ENCODE data around the gene SPG11. TPM values are rescaled to one million over a fixed set of nuclear protein-coding genes. Genes with fewer than 3 reads are reported as not detected.

Gene SPG11
- total and polyA plus RNA-seq, 10 of the 15 experiments (the other 5 are each of a cell fraction or from before 2014, with no cell fraction given): 22.1 to 85.1 (median 47.2) TPM

DNA sequence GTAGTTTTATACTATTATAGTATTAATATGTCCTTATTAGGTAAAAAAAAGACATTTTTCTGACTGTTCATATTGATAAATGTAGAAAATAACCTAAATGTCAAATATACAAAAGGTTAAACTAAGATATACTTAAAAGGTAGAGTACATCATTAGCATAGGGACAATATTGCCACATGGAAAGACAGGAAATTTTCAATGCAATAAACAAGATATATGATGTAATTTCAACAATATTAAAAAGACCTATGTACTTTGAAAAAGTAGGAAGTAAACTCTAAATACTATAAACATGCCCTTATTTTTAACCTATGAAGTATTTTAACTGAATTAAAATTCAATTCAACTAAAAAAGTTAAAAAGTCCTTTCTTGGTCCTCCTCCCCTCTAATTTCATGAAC, 1.9 kb downstream of the SPG11 start:
- DNase-seq (ENCODE audit: low read depth, low spot score) (no peak), FAIRE-seq (no peak), ATAC-seq (no peak)
- RAD21 ChIA-PET (ENCODE audit: unreplicated experiment): interaction anchor here (1.2 to 18.1 kb wide), 5 partner anchors 49 to 83 kb away, joined by 4 to 680 read pairs (median 24); partner anchors contain the start of genes B2M, PATL2 and TRIM69
- Histone ChIP-seq H3K27me3 (replicated peaks in 1 of 2; ENCODE audit: control insufficient read depth in 2 of 2, insufficient read depth in 2 of 2, low read length in 1 of 2) (no peaks in the 10 kb centered on the region), H3K27ac (ENCODE audit: control insufficient read depth, insufficient read depth) (peak overlapping the region; percentile 98; the same call in 1 of the 2 replicates), H3K4me2 (ENCODE audit: control insufficient read depth, insufficient read depth) (peak overlapping the region; percentile 72), H3K9me3 (replicated peaks; ENCODE audit: control insufficient read depth, insufficient read depth, low read length) (no peaks in the 10 kb centered on the region), H3K79me2 (ENCODE audit: control insufficient read depth, insufficient read depth, low read length) (peaks cover 61% of the 10 kb centered on the region), H3K4me1 (ENCODE audit: control insufficient read depth, insufficient read depth, low read length) (peaks cover 26% of the 10 kb centered on the region), H3K36me3 (ENCODE audit: control insufficient read depth in 2 of 2, insufficient read depth in 2 of 2, low read length in 1 of 2) (0 out of 4 replicates have a peak, but pooled peaks cover 0 to 2% of the 10 kb centered on the region in 2 experiments), H2AFZ (ENCODE audit: control insufficient read depth, low read depth, low read length) (no peak overlapping the region), H4K20me1 (ENCODE audit: control insufficient read depth, insufficient read depth) (no peaks in the 10 kb centered on the region), H3K4me3 (peak overlapping the region; percentile 89), H3K9ac (ENCODE audit: control insufficient read depth, insufficient read depth, low read length) (peak overlapping the region; percentile 98; the same call in 1 of the 2 replicates)
- POLR2A ChIA-PET: interaction anchor here (1.0 to 11.4 kb wide), 5 partner anchors 54 to 125 kb away, joined by 3 to 255 read pairs (median 186); partner anchors contain the start of genes B2M, EIF3J, PATL2 and TRIM69
- SMC1A ChIA-PET (ENCODE audit: uncharacterized antibody, unreplicated experiment): interaction anchor here (0.8 to 12.4 kb wide), 9 partner anchors 13 to 119 kb away, joined by 3 to 383 read pairs (median 17); partner anchors contain the start of genes B2M, PATL2 and TRIM69
- in situ Hi-C loops (cut with MboI): no loop called here
- CTCF ChIA-PET: interaction anchor here (0.8 to 10.2 kb wide), 7 partner anchors 53 to 115 kb away, joined by 3 to 454 read pairs (median 19); partner anchors contain the start of genes B2M, PATL2 and TRIM69
- intact Hi-C loops (cut with micrococcal nuclease; ENCODE audit: unreplicated experiment): loop anchor here (5.0 kb wide), 1 partner anchor 64 kb away; no protein-coding TSS in a partner anchor
- no TSS peak for BruUV-seq (replicated peaks)
- TF ChIP-seq CBX5 (IDR thresholded peaks at IDR 0.05; ENCODE audit: low read depth) (no peak), FOXM1 (IDR thresholded peaks at IDR 0.05; ENCODE audit: low read depth, low read length) (no peak), SREBF1 (IDR thresholded peaks at IDR 0.05; ENCODE audit: low read length) (no peak), CHD2 (IDR thresholded peaks at IDR 0.05; ENCODE audit: borderline replicate concordance, low read depth, low read length) (no peak), POLR2AphosphoS2 (IDR thresholded peaks at IDR 0.05; ENCODE audit: low read depth, low read length) (no peak), MXI1 (IDR thresholded peaks at IDR 0.05; ENCODE audit: low read depth, low read length) (no peak), JUND (IDR thresholded peaks at IDR 0.05; ENCODE audit: low read depth, low read length) (no peak), RCOR1 (conservative IDR thresholded peaks at IDR 0.05; ENCODE audit: low read depth, low read length) (no peak), FOXK2 (IDR thresholded peaks at IDR 0.05) (no peak), NRF1 (conservative IDR thresholded peaks at IDR 0.05; ENCODE audit: low read depth, low read length) (no peak), SP1 (IDR thresholded peaks at IDR 0.05; ENCODE audit: low read depth, low read length) (no peak), E2F8 (IDR thresholded peaks at IDR 0.05; ENCODE audit: low read depth, partially characterized antibody) (no peak)
- TF ChIP-seq, protein P1, sequence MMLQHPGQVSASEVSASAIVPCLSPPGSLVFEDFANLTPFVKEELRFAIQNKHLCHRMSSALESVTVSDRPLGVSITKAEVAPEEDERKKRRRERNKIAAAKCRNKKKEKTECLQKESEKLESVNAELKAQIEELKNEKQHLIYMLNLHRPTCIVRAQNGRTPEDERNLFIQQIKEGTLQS (IDR thresholded peaks at IDR 0.05; ENCODE audit: borderline replicate concordance, extremely low read depth, low read depth, low read length): no peak
- TF ChIP-seq, protein P2, sequence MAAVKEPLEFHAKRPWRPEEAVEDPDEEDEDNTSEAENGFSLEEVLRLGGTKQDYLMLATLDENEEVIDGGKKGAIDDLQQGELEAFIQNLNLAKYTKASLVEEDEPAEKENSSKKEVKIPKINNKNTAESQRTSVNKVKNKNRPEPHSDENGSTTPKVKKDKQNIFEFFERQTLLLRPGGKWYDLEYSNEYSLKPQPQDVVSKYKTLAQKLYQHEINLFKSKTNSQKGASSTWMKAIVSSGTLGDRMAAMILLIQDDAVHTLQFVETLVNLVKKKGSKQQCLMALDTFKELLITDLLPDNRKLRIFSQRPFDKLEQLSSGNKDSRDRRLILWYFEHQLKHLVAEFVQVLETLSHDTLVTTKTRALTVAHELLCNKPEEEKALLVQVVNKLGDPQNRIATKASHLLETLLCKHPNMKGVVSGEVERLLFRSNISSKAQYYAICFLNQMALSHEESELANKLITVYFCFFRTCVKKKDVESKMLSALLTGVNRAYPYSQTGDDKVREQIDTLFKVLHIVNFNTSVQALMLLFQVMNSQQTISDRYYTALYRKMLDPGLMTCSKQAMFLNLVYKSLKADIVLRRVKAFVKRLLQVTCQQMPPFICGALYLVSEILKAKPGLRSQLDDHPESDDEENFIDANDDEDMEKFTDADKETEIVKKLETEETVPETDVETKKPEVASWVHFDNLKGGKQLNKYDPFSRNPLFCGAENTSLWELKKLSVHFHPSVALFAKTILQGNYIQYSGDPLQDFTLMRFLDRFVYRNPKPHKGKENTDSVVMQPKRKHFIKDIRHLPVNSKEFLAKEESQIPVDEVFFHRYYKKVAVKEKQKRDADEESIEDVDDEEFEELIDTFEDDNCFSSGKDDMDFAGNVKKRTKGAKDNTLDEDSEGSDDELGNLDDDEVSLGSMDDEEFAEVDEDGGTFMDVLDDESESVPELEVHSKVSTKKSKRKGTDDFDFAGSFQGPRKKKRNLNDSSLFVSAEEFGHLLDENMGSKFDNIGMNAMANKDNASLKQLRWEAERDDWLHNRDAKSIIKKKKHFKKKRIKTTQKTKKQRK (IDR thresholded peaks at IDR 0.05; ENCODE audit: low read depth, low read length): no peak
- TF ChIP-seq, protein P3, sequence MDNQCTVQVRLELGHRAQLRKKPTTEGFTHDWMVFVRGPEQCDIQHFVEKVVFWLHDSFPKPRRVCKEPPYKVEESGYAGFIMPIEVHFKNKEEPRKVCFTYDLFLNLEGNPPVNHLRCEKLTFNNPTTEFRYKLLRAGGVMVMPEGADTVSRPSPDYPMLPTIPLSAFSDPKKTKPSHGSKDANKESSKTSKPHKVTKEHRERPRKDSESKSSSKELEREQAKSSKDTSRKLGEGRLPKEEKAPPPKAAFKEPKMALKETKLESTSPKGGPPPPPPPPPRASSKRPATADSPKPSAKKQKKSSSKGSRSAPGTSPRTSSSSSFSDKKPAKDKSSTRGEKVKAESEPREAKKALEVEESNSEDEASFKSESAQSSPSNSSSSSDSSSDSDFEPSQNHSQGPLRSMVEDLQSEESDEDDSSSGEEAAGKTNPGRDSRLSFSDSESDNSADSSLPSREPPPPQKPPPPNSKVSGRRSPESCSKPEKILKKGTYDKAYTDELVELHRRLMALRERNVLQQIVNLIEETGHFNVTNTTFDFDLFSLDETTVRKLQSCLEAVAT (IDR thresholded peaks at IDR 0.05): no peak
